A549 (cell line): Measurements from ENCODE around the gene ZNF768. TPM values are rescaled to one million over a fixed set of nuclear protein-coding genes. Genes with fewer than 3 reads are reported as not detected.

Experiments used
- ATAC-seq, 2 experiments: fragments of 200-7000 bp in 1 of 2; fragments of >200 bp in 1 of 2; cut with Nextera tagmentation in 1 of 2; cut with Tn5 transposase in 1 of 2; 3 replicates each; pipeline versions ENCODE4 v1.8.0 to v1.9.1; 2018 to 2020; ENCODE audit warnings: mild to moderate bottlenecking in 1 of 2, moderate library complexity in 1 of 2
- CTCF ChIA-PET: fragments of 300-600 bp; sonication (Branson Sonifier 250); formaldehyde crosslinking; extraction: SDS; loops from one replicate; lab custom pipeline; 2021; ENCODE audit warnings: antibody characterized with exemption, inconsistent platforms; lab: Yijun Ruan, JAX
- POLR2A ChIA-PET: fragments of 350-600 bp; formaldehyde crosslinking; extraction: SDS; loops from one replicate; lab custom pipeline; 2021; ENCODE audit warnings: antibody characterized with exemption, inconsistent platforms; lab: Yijun Ruan, JAX
- DNase-seq, 2 experiments: peaks; one replicate each; pipeline versions ENCODE4 v3.0.0 to v3.0.0-alpha.2; 2011 to 2016; ENCODE audit warnings: low read depth in 1 of 2, low spot score in 1 of 2
- FAIRE-seq: peaks from 2 replicates; lab custom pipeline; 2011; peaks lifted over from hg19 to GRCh38; lab: Jason Lieb, UNC
- H3K27ac ChIP-seq, 2 experiments: fragments of >200 bp; sonication (Bioruptor Twin); formaldehyde crosslinking; 3 replicates each; pipeline ENCODE4 v1.5.1; 2016 to 2017
- H3K4me1 ChIP-seq: fragments of >200 bp; sonication (Bioruptor Twin); formaldehyde crosslinking; 3 replicates; pipeline ENCODE4 v1.6.1; 2016
- H3K4me2 ChIP-seq: fragments of >200 bp; sonication (Bioruptor Twin); formaldehyde crosslinking; 3 replicates; pipeline ENCODE4 v1.6.1; 2016
- H3K4me3 ChIP-seq: fragments of >200 bp; sonication (Bioruptor Twin); formaldehyde crosslinking; 3 replicates; pipeline ENCODE4 v1.5.1; 2016
- H3K9me3 ChIP-seq: fragments of >200 bp; sonication (Bioruptor Twin); formaldehyde crosslinking; 3 replicates; pipeline ENCODE4 v1.6.1; 2016
- BHLHE40 ChIP-seq: IDR thresholded peaks from 2 replicates; pipeline ENCODE4 v1.6.1; 2012; ENCODE audit warnings: low read depth, low read length, inconsistent platforms
- CBX2 ChIP-seq: fragments of 200-600 bp; sonication (generic); IDR thresholded peaks from 2 replicates; pipeline ENCODE4 v1.6.1; 2016; ENCODE audit warnings: low read depth, mild to moderate bottlenecking, borderline replicate concordance
- CBX8 ChIP-seq: fragments of 200-600 bp; sonication (generic); IDR thresholded peaks from 2 replicates; pipeline ENCODE4 v1.6.1; 2016
- CEBPB ChIP-seq, 2 experiments: fragments of >200 bp in 1 of 2; sonication (Bioruptor Twin) in 1 of 2; formaldehyde crosslinking in 1 of 2; IDR thresholded peaks; 2 replicates each; pipeline ENCODE4 v1.6.1; 2012 to 2016
- CHD2 ChIP-seq: fragments of 150-350 bp; IDR thresholded peaks from 2 replicates; pipeline ENCODE4 v1.6.1; 2014; ENCODE audit warnings: low read length; ENCODE audit not compliant: partially characterized antibody
- CHD4 ChIP-seq: fragments of 200-600 bp; sonication (generic); IDR thresholded peaks from 2 replicates; pipeline ENCODE4 v1.6.1; 2016; ENCODE audit warnings: antibody characterized with exemption, mild to moderate bottlenecking, borderline replicate concordance
- CTCF ChIP-seq: fragments of >200 bp; sonication (Bioruptor Twin); formaldehyde crosslinking; IDR thresholded peaks from 3 replicates; pipeline ENCODE4 v1.5.1; 2016
- EP300 ChIP-seq, 2 experiments: fragments of >200 bp; sonication (Bioruptor Twin); formaldehyde crosslinking; IDR thresholded peaks; 2 replicates in 1 of 2; 3 replicates in 1 of 2; pipeline ENCODE4 v1.6.1; 2016 to 2017
- FOSB ChIP-seq: fragments of 250-450 bp; sonication (Bioruptor Pico); IDR thresholded peaks from 2 replicates; pipeline ENCODE4 v1.5.0; 2020; ENCODE audit warnings: mild to moderate bottlenecking, moderate library complexity
- FOSL2 ChIP-seq, 2 experiments: fragments of 450-650 bp in 1 of 2; fragments of >200 bp in 1 of 2; sonication (Bioruptor Twin) in 1 of 2; formaldehyde crosslinking; IDR thresholded peaks; 2 replicates each; pipeline versions ENCODE4 v1.5.0 to v1.6.1; 2016 to 2020; ENCODE audit warnings: mild to moderate bottlenecking in 1 of 2, moderate library complexity in 1 of 2
- FOXS1 ChIP-seq: fragments of 250-450 bp; sonication (Bioruptor Pico); IDR thresholded peaks from 2 replicates; pipeline ENCODE4 v1.5.0; 2020; ENCODE audit warnings: mild to moderate bottlenecking, moderate library complexity
- GATA3 ChIP-seq: IDR thresholded peaks from 2 replicates; pipeline ENCODE4 v1.6.1; 2012; ENCODE audit warnings: borderline replicate concordance
- HES2 ChIP-seq: fragments of >200 bp; sonication (Bioruptor Twin); formaldehyde crosslinking; IDR thresholded peaks from 2 replicates; pipeline ENCODE4 v1.6.1; 2016
- HMGXB4 ChIP-seq: fragments of 250-450 bp; sonication (Bioruptor Pico); IDR thresholded peaks from 2 replicates; pipeline ENCODE4 v1.5.0; 2021; ENCODE audit warnings: mild to moderate bottlenecking, moderate library complexity, borderline replicate concordance
- HOXA7 ChIP-seq: fragments of 250-450 bp; sonication (Bioruptor Pico); IDR thresholded peaks from 2 replicates; pipeline ENCODE4 v1.5.0; 2020; ENCODE audit warnings: mild to moderate bottlenecking, moderate library complexity
- KDM1A ChIP-seq: fragments of 200-600 bp; sonication (generic); IDR thresholded peaks from 2 replicates; pipeline ENCODE4 v1.6.1; 2016; ENCODE audit warnings: low read depth, mild to moderate bottlenecking
- MAX ChIP-seq: IDR thresholded peaks from 2 replicates; pipeline ENCODE4 v1.6.1; 2012
- MAZ ChIP-seq: fragments of 150-350 bp; IDR thresholded peaks from 2 replicates; pipeline ENCODE4 v1.6.1; 2014; ENCODE audit warnings: antibody characterized with exemption, low read depth, low read length, borderline replicate concordance
- NFE2L2 ChIP-seq: fragments of 150-350 bp; conservative IDR thresholded peaks from 2 replicates; pipeline ENCODE4 v1.6.1; 2014; ENCODE audit warnings: low read length
- NPAS2 ChIP-seq: fragments of 250-450 bp; sonication (Bioruptor Pico); IDR thresholded peaks from 2 replicates; pipeline ENCODE4 v1.8.0; 2022; ENCODE audit warnings: mild to moderate bottlenecking, moderate library complexity, borderline replicate concordance
- RAD21 ChIP-seq, 2 experiments: fragments of >200 bp in 1 of 2; sonication (Bioruptor Twin) in 1 of 2; formaldehyde crosslinking in 1 of 2; IDR thresholded peaks in 1 of 2; conservative IDR thresholded peaks in 1 of 2; 2 replicates in 1 of 2; 3 replicates in 1 of 2; pipeline ENCODE4 v1.6.1; 2012 to 2018; ENCODE audit warnings: inconsistent platforms in 1 of 2
- RARB ChIP-seq: fragments of 250-450 bp; sonication (Bioruptor Pico); IDR thresholded peaks from 2 replicates; pipeline ENCODE4 v1.8.0; 2021; ENCODE audit warnings: mild to moderate bottlenecking, moderate library complexity
- RCOR1 ChIP-seq: fragments of 150-350 bp; IDR thresholded peaks from 2 replicates; pipeline ENCODE4 v1.6.1; 2014; ENCODE audit warnings: antibody characterized with exemption, low read length, low read depth
- RNF2 ChIP-seq: fragments of 200-600 bp; sonication (generic); IDR thresholded peaks from 2 replicates; pipeline ENCODE4 v1.6.1; 2016; ENCODE audit warnings: low read depth, mild to moderate bottlenecking, antibody characterized with exemption, moderate library complexity, borderline replicate concordance
- SMC3 ChIP-seq: fragments of >200 bp; sonication (Bioruptor Twin); formaldehyde crosslinking; IDR thresholded peaks from 3 replicates; pipeline ENCODE4 v1.6.1; 2018; ENCODE audit warnings: inconsistent platforms
- ZNF302 ChIP-seq: fragments of 250-450 bp; sonication (Bioruptor Pico); IDR thresholded peaks from 2 replicates; pipeline ENCODE4 v1.9.0; 2021; ENCODE audit warnings: inconsistent platforms, mild to moderate bottlenecking, moderate library complexity
- WGBS: methylation state at CpG from one replicate; pipeline ENCODE4 v1.1.6; 2017; ENCODE audit errors: missing lambda C conversion rate; 5-methylcytosine and 5-hydroxymethylcytosine counted together
- polyA plus RNA-seq, 4 experiments: library from polyadenylated mRNA; depleted of rRNA in 3 of 4; stranded (reverse); fragments of >200 nt; fragmentation: RNase III in 1 of 4; extraction: RNeasy Plus Mini Kit Qiagen cat#74134 plus additional on column Dnase treatment in 1 of 4; gene quantifications; 2 replicates in 3 of 4; 3 replicates in 1 of 4; pipeline ENCODE4 v1.2.3, GENCODE V29; 2011 to 2017

The ZNF768 gene
- polyA plus RNA-seq, 2 of the 4 experiments (the other 2 are of a cell fraction): 17.0 to 33.6 TPM

GRCh38 chr16:30491744-30492308, 34.5 kb downstream of the ZNF768 start:
- FAIRE-seq (no peak), ATAC-seq (peak; percentile 80 to 91), DNase-seq (peak; percentile 66 to 80)
- H3K27ac ChIP-seq: peak overlapping the region in 1 of 2 experiments; percentile 50; a peak in 2 of 6 replicates
- peaks cover 22% of the 10 kb centered on the region for H3K4me1 ChIP-seq
- ChIA-PET CTCF (interaction anchor here (1.0 to 2.5 kb wide), 4 partner anchors 10 to 137 kb away, joined by 3 to 9 read pairs (median 4); partner anchors contain the start of gene ITGAL), POLR2A (interaction anchor here (0.8 to 1.3 kb wide), 2 partner anchors 35 to 67 kb away, joined by 4 read pairs; partner anchors contain the start of gene ZNF764)
- no peak overlapping the region for H3K4me3 ChIP-seq
- no peaks in the 10 kb centered on the region for H3K9me3 ChIP-seq
- WGBS: 70% methylated on average over 6 of the region's 6 CpGs
- TF ChIP-seq CBX8 (no peak), RAD21 (conservative IDR thresholded peaks at IDR 0.05 in 1 of 2, IDR thresholded peaks at IDR 0.05 in 1 of 2) (peak in 1 of 2 experiments; percentile 26; a peak in 1 of 5 replicates), MAX (peak; percentile 34; the same call in 1 of the 2 replicates), FOSL2 (IDR thresholded peaks at IDR 0.05) (0 out of 2 replicates have a peak, but pooled peaks have one; percentile 35), FOSL2 (CRISPR knock-in tag; IDR thresholded peaks at IDR 0.05) (peak; percentile 77)
- peak overlapping the region; percentile 31 for H3K4me2 ChIP-seq

- no peak for DNase-seq
- WGBS: 85% methylated on average over 4 of the region's 4 CpGs
- no peak for TF ChIP-seq GATA3
- no peak for TF ChIP-seq RCOR1
- TF ChIP-seq FOXS1: no peak
- no peak for TF ChIP-seq CEBPB (IDR thresholded peaks at IDR 0.05)
- TF ChIP-seq MAZ: no peak
- Histone ChIP-seq H3K4me1 (peaks cover 22% of the 10 kb centered on the region), H3K27ac (0 out of 6 replicates have a peak overlapping the region, but pooled peaks of 1 of the 2 experiments have one; percentile 30), H3K9me3 (no peaks in the 10 kb centered on the region), H3K4me2 (no peak overlapping the region; the same call in 2 of the 3 replicates), H3K4me3 (no peak overlapping the region)
- FAIRE-seq: no peak
- no peak for ATAC-seq
- POLR2A ChIA-PET: interaction anchor here (0.8 to 1.3 kb wide), 2 partner anchors 36 to 67 kb away, joined by 4 read pairs; partner anchors contain the start of gene ZNF764
- CTCF ChIA-PET: interaction anchor here (0.6 to 2.5 kb wide), 5 partner anchors 9 to 138 kb away, joined by 3 to 9 read pairs (median 3); partner anchors contain the start of gene ITGAL
These were observed 35.1 kb downstream of the ZNF768 start for GRCh38 chr16:30491229-30491628.

GRCh38 chr16:30490210-30490609, 36.2 kb downstream of the ZNF768 start:
- Histone ChIP-seq H3K4me3 (no peak overlapping the region), H3K27ac (no peak overlapping the region), H3K4me1 (peaks cover 22% of the 10 kb centered on the region), H3K9me3 (no peaks in the 10 kb centered on the region), H3K4me2 (no peak overlapping the region)
- DNase-seq (no peak), ATAC-seq (no peak), FAIRE-seq (no peak)
- 93% methylated on average over 6 of the region's 6 CpGs for WGBS
- POLR2A ChIA-PET: no interaction called here
- CTCF ChIA-PET: interaction anchor here (2.1 to 2.5 kb wide), 2 partner anchors 18 to 139 kb away, joined by 5 to 9 read pairs; partner anchors contain the start of gene ITGAL
- TF ChIP-seq BHLHE40: no peak
- no peak for TF ChIP-seq HES2
- TF ChIP-seq FOSB (CRISPR knock-in tag): no peak
- TF ChIP-seq CBX2: no peak
- TF ChIP-seq CTCF: no peak
- TF ChIP-seq SMC3: no peak
- no peak for TF ChIP-seq CEBPB (IDR thresholded peaks at IDR 0.05)
- TF ChIP-seq CHD2: no peak
- TF ChIP-seq ZNF302: no peak
- TF ChIP-seq RNF2: no peak
- no peak for TF ChIP-seq CHD4
- no peak for TF ChIP-seq MAZ
- no peak for TF ChIP-seq KDM1A
- no peak for TF ChIP-seq RARB (CRISPR knock-in tag)
- no peak for TF ChIP-seq HMGXB4
- no peak for TF ChIP-seq NPAS2 (CRISPR knock-in tag)
- TF ChIP-seq HOXA7: no peak
- TF ChIP-seq EP300 (IDR thresholded peaks at IDR 0.05): no peak
- TF ChIP-seq MAX: no peak
- TF ChIP-seq NFE2L2: no peak
